ENCODE results near the gene KCNJ10.

The KCNJ10 gene

GRCh38 chr1:160021376-160022074, 48.4 kb downstream of the KCNJ10 start:
- no peaks in the 10 kb centered on the region for H3K9me3 Mint-ChIP-seq
- no peak overlapping the region for H3K4me3 Mint-ChIP-seq
- no peaks in the 10 kb centered on the region for H3K36me3 Mint-ChIP-seq
- H3K27me3 Mint-ChIP-seq = peaks cover 19 to 21% of the 10 kb centered on the region in 2 donors
- H3K27ac Mint-ChIP-seq = no peak overlapping the region
- ATAC-seq (replicated peaks) = no peak
- DNase-seq = no peak
- H3K4me1 Mint-ChIP-seq = no peaks in the 10 kb centered on the region

- no peaks in the 10 kb centered on the region for H3K4me1 Mint-ChIP-seq
- no peak for ATAC-seq (replicated peaks)
- no peak for DNase-seq
- H3K27me3 Mint-ChIP-seq = peaks cover 19 to 21% of the 10 kb centered on the region in 2 donors
- no peaks in the 10 kb centered on the region for H3K9me3 Mint-ChIP-seq
- H3K36me3 Mint-ChIP-seq = no peaks in the 10 kb centered on the region
- no peak overlapping the region for H3K4me3 Mint-ChIP-seq
- H3K27ac Mint-ChIP-seq = no peak overlapping the region
Observed at GRCh38 chr1:160020196-160020595, 49.8 kb downstream of the KCNJ10 start.

- ATAC-seq (replicated peaks) = no peak
- DNase-seq = no peak
Observed at GRCh38 chr1:160018900-160019299, 51.1 kb downstream of the KCNJ10 start.

GRCh38 chr1:160018347-160018746, 51.6 kb downstream of the KCNJ10 start:
- H3K9me3 Mint-ChIP-seq = no peaks in the 10 kb centered on the region

More at GRCh38 chr1:160018900-160019299, 51.1 kb downstream of the KCNJ10 start:
- Mint-ChIP-seq H3K4me3 (no peak overlapping the region), H3K27me3 (peaks cover 19 to 29% of the 10 kb centered on the region in 2 donors), H3K9me3 (no peaks in the 10 kb centered on the region), H3K27ac (no peak overlapping the region), H3K36me3 (no peaks in the 10 kb centered on the region), H3K4me1 (no peaks in the 10 kb centered on the region)

GRCh38 chr1:160017592-160017991, 52.4 kb downstream of the KCNJ10 start:
- DNase-seq (no peak), ATAC-seq (replicated peaks) (no peak)
- Mint-ChIP-seq H3K9me3 (no peaks in the 10 kb centered on the region), H3K4me1 (no peaks in the 10 kb centered on the region), H3K27ac (no peak overlapping the region), H3K36me3 (no peaks in the 10 kb centered on the region), H3K27me3 (peaks cover 24 to 37% of the 10 kb centered on the region in 2 donors), H3K4me3 (no peak overlapping the region)

More at GRCh38 chr1:160018347-160018746, 51.6 kb downstream of the KCNJ10 start:
- H3K27me3 Mint-ChIP-seq = peaks cover 23 to 35% of the 10 kb centered on the region in 2 donors
- H3K4me1 Mint-ChIP-seq = no peaks in the 10 kb centered on the region
- H3K27ac Mint-ChIP-seq = no peak overlapping the region
- ATAC-seq (replicated peaks) (no peak), DNase-seq (no peak)
- no peaks in the 10 kb centered on the region for H3K36me3 Mint-ChIP-seq
- no peak overlapping the region for H3K4me3 Mint-ChIP-seq

GRCh38 chr1:160011781-160012180, 58.2 kb downstream of the KCNJ10 start:
- H3K4me3 Mint-ChIP-seq = no peak overlapping the region
- ATAC-seq (replicated peaks) (no peak), DNase-seq (no peak)
- H3K27me3 Mint-ChIP-seq = peaks cover 18 to 22% of the 10 kb centered on the region in 2 donors
- H3K9me3 Mint-ChIP-seq = no peaks in the 10 kb centered on the region
- no peak overlapping the region for H3K27ac Mint-ChIP-seq
- H3K36me3 Mint-ChIP-seq = no peaks in the 10 kb centered on the region
- no peaks in the 10 kb centered on the region for H3K4me1 Mint-ChIP-seq

GRCh38 chr1:160009801-160010200, 60.2 kb downstream of the KCNJ10 start:
- Mint-ChIP-seq H3K36me3 (no peaks in the 10 kb centered on the region), H3K4me3 (no peak overlapping the region), H3K9me3 (no peaks in the 10 kb centered on the region), H3K27me3 (peaks cover 18% of the 10 kb centered on the region in 2 donors), H3K4me1 (no peaks in the 10 kb centered on the region), H3K27ac (no peak overlapping the region)
- no peak for DNase-seq
- no peak for ATAC-seq (replicated peaks)

- Mint-ChIP-seq H3K27me3 (peaks cover 13 to 18% of the 10 kb centered on the region in 2 donors), H3K27ac (no peak overlapping the region), H3K36me3 (no peaks in the 10 kb centered on the region), H3K9me3 (no peaks in the 10 kb centered on the region), H3K4me3 (no peak overlapping the region), H3K4me1 (no peaks in the 10 kb centered on the region)
- DNase-seq (no peak), ATAC-seq (replicated peaks) (no peak)
Observed at GRCh38 chr1:160009081-160009480, 60.9 kb downstream of the KCNJ10 start.

GRCh38 chr1:160007577-160008200, 62.3 kb downstream of the KCNJ10 start:
- DNase-seq = no peak
- Mint-ChIP-seq H3K4me1 (no peaks in the 10 kb centered on the region), H3K27ac (no peak overlapping the region), H3K4me3 (no peak overlapping the region), H3K9me3 (no peaks in the 10 kb centered on the region), H3K27me3 (peaks cover 5 to 13% of the 10 kb centered on the region in 2 donors), H3K36me3 (no peaks in the 10 kb centered on the region)
- ATAC-seq (replicated peaks) = no peak

GRCh38 chr1:160006312-160006940, 63.5 kb downstream of the KCNJ10 start:
- Mint-ChIP-seq H3K4me1 (no peaks in the 10 kb centered on the region), H3K36me3 (no peaks in the 10 kb centered on the region), H3K9me3 (no peaks in the 10 kb centered on the region), H3K27me3 (peaks cover 5 to 11% of the 10 kb centered on the region in 2 donors), H3K27ac (no peak overlapping the region), H3K4me3 (no peak overlapping the region)
- ATAC-seq (replicated peaks) (peak; percentile 94 to 98), DNase-seq (peak; percentile 53)

GRCh38 chr1:160005070-160005469, 64.9 kb downstream of the KCNJ10 start:
- no peak overlapping the region for H3K4me3 Mint-ChIP-seq
- DNase-seq (no peak), ATAC-seq (replicated peaks) (no peak)
- no peaks in the 10 kb centered on the region for H3K4me1 Mint-ChIP-seq
- no peak overlapping the region for H3K27ac Mint-ChIP-seq
- H3K9me3 Mint-ChIP-seq = no peaks in the 10 kb centered on the region
- peaks cover 5 to 9% of the 10 kb centered on the region in 2 donors for H3K27me3 Mint-ChIP-seq
- H3K36me3 Mint-ChIP-seq = no peaks in the 10 kb centered on the region

- Mint-ChIP-seq H3K36me3 (no peaks in the 10 kb centered on the region), H3K4me3 (no peak overlapping the region), H3K4me1 (no peaks in the 10 kb centered on the region), H3K27ac (no peak overlapping the region), H3K27me3 (peaks cover 0 to 4% of the 10 kb centered on the region in 2 donors), H3K9me3 (no peaks in the 10 kb centered on the region)
- no peak for DNase-seq
- no peak for ATAC-seq (replicated peaks)
Observed at GRCh38 chr1:160004425-160004824, 65.5 kb downstream of the KCNJ10 start.

- DNase-seq (no peak), ATAC-seq (replicated peaks) (no peak)
- Mint-ChIP-seq H3K27me3 (peaks cover 0 to 4% of the 10 kb centered on the region in 2 donors), H3K36me3 (no peaks in the 10 kb centered on the region), H3K4me1 (no peaks in the 10 kb centered on the region), H3K4me3 (no peak overlapping the region), H3K9me3 (no peaks in the 10 kb centered on the region), H3K27ac (no peak overlapping the region)
Observed at GRCh38 chr1:160004001-160004400, 66.0 kb downstream of the KCNJ10 start.

- H3K4me1 Mint-ChIP-seq = no peaks in the 10 kb centered on the region
- no peaks in the 10 kb centered on the region for H3K36me3 Mint-ChIP-seq
- no peak overlapping the region for H3K4me3 Mint-ChIP-seq
- H3K27ac Mint-ChIP-seq = no peak overlapping the region
- no peak for DNase-seq
- no peak for ATAC-seq (replicated peaks)
- H3K27me3 Mint-ChIP-seq = peaks cover 3 to 8% of the 10 kb centered on the region in 2 donors
- no peaks in the 10 kb centered on the region for H3K9me3 Mint-ChIP-seq
Observed at GRCh38 chr1:160001440-160001839, 68.5 kb downstream of the KCNJ10 start.

GRCh38 chr1:159999204-159999603, 70.8 kb downstream of the KCNJ10 start:
- Mint-ChIP-seq H3K27ac (no peak overlapping the region), H3K4me3 (no peak overlapping the region), H3K4me1 (no peaks in the 10 kb centered on the region), H3K36me3 (no peaks in the 10 kb centered on the region), H3K27me3 (peaks cover 16 to 19% of the 10 kb centered on the region in 2 donors), H3K9me3 (no peaks in the 10 kb centered on the region)
- DNase-seq (no peak), ATAC-seq (replicated peaks) (no peak)
